H1 (cell line): ENCODE data around the gene KCTD19. TPM values are rescaled to one million over a fixed set of nuclear protein-coding genes. Genes with fewer than 3 reads are reported as not detected.

ENCODE experiments used
- CTCF ChIA-PET: fragments of 300-600 bp; sonication (Branson Sonifier 250); formaldehyde crosslinking; loops from one replicate; lab custom pipeline; 2021; ENCODE audit not compliant: partially characterized antibody; lab: Charles Lee
- POLR2A ChIA-PET: fragments of 300-600 bp; sonication (Branson Sonifier 250); formaldehyde crosslinking; loops from one replicate; lab custom pipeline; 2021; ENCODE audit warnings: inconsistent platforms; ENCODE audit not compliant: partially characterized antibody; lab: Charles Lee
- DNase-seq, 2 experiments: peaks; one replicate each; pipeline versions ENCODE4 v3.0.0 to v3.0.0-alpha.2; 2010 to 2022; ENCODE audit warnings: low spot score in 2 of 2, low read depth in 1 of 2, mixed read lengths in 1 of 2
- FAIRE-seq: peaks from 2 replicates; lab custom pipeline; 2011; peaks lifted over from hg19 to GRCh38; lab: Jason Lieb, UNC
- H2AFZ ChIP-seq: 2 replicates; pipeline ENCODE4 v1.8.1; 2012; ENCODE audit warnings: low read length, inconsistent platforms
- H2AK5ac ChIP-seq: 2 replicates; pipeline ENCODE4 v1.6.1; 2013; ENCODE audit warnings: low read depth, low read length
- H2BK120ac ChIP-seq: replicated peaks from 2 replicates; pipeline ENCODE3; 2013; ENCODE audit warnings: low read depth, low read length, inconsistent platforms
- H2BK12ac ChIP-seq: 2 replicates; pipeline ENCODE4 v1.6.1; 2013; ENCODE audit warnings: low read depth, low read length
- H2BK15ac ChIP-seq: 2 replicates; pipeline ENCODE4 v1.6.1; 2013; ENCODE audit warnings: low read length
- H2BK20ac ChIP-seq: 2 replicates; pipeline ENCODE4 v1.6.1; 2013; ENCODE audit warnings: low read length
- H2BK5ac ChIP-seq: 2 replicates; pipeline ENCODE4 v1.6.1; 2013; ENCODE audit warnings: low read depth, low read length
- H3K14ac ChIP-seq: 2 replicates; pipeline ENCODE4 v1.6.1; 2013; ENCODE audit warnings: inconsistent platforms; ENCODE audit not compliant: insufficient read length
- H3K18ac ChIP-seq: 2 replicates; pipeline ENCODE4 v1.6.1; 2013; ENCODE audit warnings: low read length; ENCODE audit errors: extremely low read depth
- H3K23ac ChIP-seq: 2 replicates; pipeline ENCODE4 v1.6.1; 2013; ENCODE audit warnings: inconsistent platforms; ENCODE audit not compliant: insufficient read length
- H3K23me2 ChIP-seq: 2 replicates; pipeline ENCODE4 v1.6.1; 2013; ENCODE audit warnings: low read depth, low read length
- H3K27ac ChIP-seq: 2 replicates; pipeline ENCODE4 v1.6.1; 2011; ENCODE audit warnings: low read depth, low read length, inconsistent platforms
- H3K27me3 ChIP-seq, 4 experiments: replicated peaks in 1 of 4; 1 replicate in 1 of 4; 2 replicates in 3 of 4; pipeline versions ENCODE4 v1.6.1 to v1.8.1; 2011 to 2013; ENCODE audit warnings: low read length in 3 of 4, mild to moderate bottlenecking in 3 of 4, inconsistent platforms in 2 of 4, mixed read lengths in 2 of 4, moderate library complexity in 1 of 4; ENCODE audit not compliant: control insufficient read depth in 3 of 4, insufficient read depth in 3 of 4; ENCODE audit errors: extremely low read depth in 1 of 4
- H3K36me3 ChIP-seq, 4 experiments: 2 replicates each; pipeline versions ENCODE4 v1.6.1 to v1.8.1; 2011 to 2013; ENCODE audit warnings: mild to moderate bottlenecking in 4 of 4, low read length in 3 of 4, moderate library complexity in 2 of 4, control low read depth in 1 of 4, inconsistent platforms in 1 of 4; ENCODE audit not compliant: insufficient read depth in 4 of 4, control insufficient read depth in 2 of 4
- H3K4ac ChIP-seq: replicated peaks from 2 replicates; pipeline ENCODE3; 2013; ENCODE audit warnings: low read length, low read depth, mixed read lengths, inconsistent platforms; ENCODE audit not compliant: insufficient read length
- H3K4me1 ChIP-seq, 4 experiments: replicated peaks in 1 of 4; 1 replicate in 1 of 4; 2 replicates in 3 of 4; pipeline versions ENCODE4 v1.6.1 to v1.8.1; 2011 to 2013; ENCODE audit warnings: low read length in 3 of 4, inconsistent platforms in 2 of 4, mixed read lengths in 1 of 4; ENCODE audit not compliant: insufficient read depth in 4 of 4, control insufficient read depth in 3 of 4
- H3K4me2 ChIP-seq, 2 experiments: 2 replicates each; pipeline versions ENCODE4 v1.6.1 to v1.8.1; 2011 to 2013; ENCODE audit warnings: low read depth in 2 of 2, low read length in 2 of 2, control low read depth in 1 of 2, inconsistent platforms in 1 of 2, mild to moderate bottlenecking in 1 of 2; ENCODE audit not compliant: insufficient read depth in 1 of 2
- H3K4me3 ChIP-seq, 4 experiments: fragments of 200-600, 300-600 bp in 1 of 4; sonication (generic), shearing (Covaris generic), sonication (Bioruptor Twin) in 1 of 4; 2 replicates each; pipeline versions ENCODE4 v1.5.1 to v1.8.1; 2011 to 2016; ENCODE audit warnings: low read length in 4 of 4, low read depth in 3 of 4, control low read depth in 2 of 4, inconsistent platforms in 2 of 4, mild to moderate bottlenecking in 2 of 4, mixed read lengths in 1 of 4, moderate library complexity in 1 of 4; ENCODE audit not compliant: insufficient read depth in 2 of 4; ENCODE audit errors: extremely low read depth in 1 of 4
- H3K56ac ChIP-seq: replicated peaks from 2 replicates; pipeline ENCODE3; 2013; ENCODE audit warnings: low read depth, mild to moderate bottlenecking, mixed read lengths, low read length, inconsistent platforms; ENCODE audit not compliant: insufficient read length
- H3K79me1 ChIP-seq: 2 replicates; pipeline ENCODE4 v1.6.1; 2013; ENCODE audit warnings: low read depth, low read length, control low read depth
- H3K79me2 ChIP-seq, 2 experiments: 2 replicates each; pipeline versions ENCODE4 v1.6.1 to v1.8.1; 2012 to 2013; ENCODE audit warnings: low read length in 2 of 2, mild to moderate bottlenecking in 2 of 2, inconsistent platforms in 1 of 2; ENCODE audit not compliant: insufficient read depth in 2 of 2, control insufficient read depth in 1 of 2
- H3K9ac ChIP-seq, 4 experiments: replicated peaks in 1 of 4; 1 replicate in 1 of 4; 2 replicates in 3 of 4; pipeline versions ENCODE4 v1.6.1 to v1.8.1; 2011 to 2013; ENCODE audit warnings: low read depth in 3 of 4, low read length in 3 of 4, control low read depth in 2 of 4, mild to moderate bottlenecking in 2 of 4, moderate library complexity in 2 of 4, inconsistent platforms in 1 of 4; ENCODE audit errors: extremely low read depth in 1 of 4
- H3K9me3 ChIP-seq, 2 experiments: 2 replicates each; pipeline versions ENCODE4 v1.6.1 to v1.8.1; 2012 to 2013; ENCODE audit warnings: mild to moderate bottlenecking in 2 of 2, moderate library complexity in 2 of 2, control low read depth in 1 of 2, inconsistent platforms in 1 of 2, low read depth in 1 of 2, low read length in 1 of 2, mixed read lengths in 1 of 2; ENCODE audit not compliant: insufficient read depth in 2 of 2
- H4K20me1 ChIP-seq, 2 experiments: replicated peaks in 1 of 2; 2 replicates each; pipeline versions ENCODE3 to v1.8.1; 2011 to 2013; ENCODE audit warnings: inconsistent platforms in 2 of 2, low read length in 2 of 2, mild to moderate bottlenecking in 1 of 2; ENCODE audit not compliant: insufficient read depth in 2 of 2, control insufficient read depth in 1 of 2
- H4K5ac ChIP-seq: 2 replicates; pipeline ENCODE4 v1.6.1; 2013; ENCODE audit warnings: low read length, low read depth, mixed read lengths, inconsistent platforms; ENCODE audit not compliant: insufficient read length
- H4K8ac ChIP-seq: 2 replicates; pipeline ENCODE4 v1.8.0; 2013; ENCODE audit warnings: mild to moderate bottlenecking, moderate library complexity, low read length, inconsistent platforms; ENCODE audit not compliant: insufficient read depth; ENCODE audit errors: extremely low read depth
- H4K91ac ChIP-seq: replicated peaks from 2 replicates; pipeline ENCODE3; 2013; ENCODE audit warnings: low read length, mixed read lengths, inconsistent platforms; ENCODE audit not compliant: insufficient read length
- CTBP2 ChIP-seq: IDR thresholded peaks from 2 replicates; pipeline ENCODE4 v1.7.0; 2011; ENCODE audit warnings: borderline replicate concordance, mild to moderate bottlenecking, moderate library complexity, mixed read lengths, low read length; ENCODE audit not compliant: insufficient read depth, insufficient read length
- EGR1 ChIP-seq: IDR thresholded peaks from 2 replicates; pipeline ENCODE4 v1.6.1; 2011; ENCODE audit warnings: low read depth, low read length, borderline replicate concordance
- EZH2 ChIP-seq: fragments of 200-600 bp; sonication (generic); IDR thresholded peaks from 2 replicates; pipeline ENCODE4 v1.7.1; 2012; ENCODE audit warnings: low read depth, mild to moderate bottlenecking, moderate library complexity, low read length, inconsistent platforms; ENCODE audit not compliant: severe bottlenecking
- GTF2F1 ChIP-seq: IDR thresholded peaks from 2 replicates; pipeline ENCODE4 v1.6.1; 2012; ENCODE audit warnings: low read depth, low read length, improper control_type of control experiment, borderline replicate concordance
- NANOG ChIP-seq: IDR thresholded peaks from 2 replicates; pipeline ENCODE4 v1.6.1; 2011; ENCODE audit warnings: low read length, low read depth, mild to moderate bottlenecking, inconsistent platforms; ENCODE audit not compliant: insufficient read depth, poor library complexity, severe bottlenecking
- PHF8 ChIP-seq: fragments of 200-600 bp; sonication (generic); conservative IDR thresholded peaks from 2 replicates; pipeline ENCODE4 v1.7.1; 2012; ENCODE audit warnings: low read depth, mild to moderate bottlenecking, inconsistent platforms, low read length, moderate library complexity
- SAP30 ChIP-seq: fragments of 300-600 bp; sonication (generic); IDR thresholded peaks from 2 replicates; pipeline ENCODE4 v1.7.1; 2012; ENCODE audit warnings: low read length, moderate library complexity, mild to moderate bottlenecking, inconsistent platforms; ENCODE audit not compliant: insufficient read depth, insufficient replicate concordance
- SRF ChIP-seq: IDR thresholded peaks from 2 replicates; pipeline ENCODE4 v1.6.1; 2011; ENCODE audit warnings: mild to moderate bottlenecking, low read depth, low read length, moderate library complexity
- SUZ12 ChIP-seq: fragments of 200-600 bp; sonication (generic); IDR thresholded peaks from 2 replicates; pipeline ENCODE4 v1.6.1; 2012; ENCODE audit warnings: mild to moderate bottlenecking, inconsistent platforms, low read length, moderate library complexity, mixed read lengths
- TCF12 ChIP-seq: IDR thresholded peaks from 2 replicates; pipeline ENCODE4 v1.6.1; 2011; ENCODE audit warnings: low read depth, mild to moderate bottlenecking, low read length
- WGBS, 2 experiments: shearing (Covaris generic) in 1 of 2; methylation state at CpG; one replicate each; pipeline versions ENCODE4 v1.1.6 to v1.1.7; 2013 to 2015; ENCODE audit warnings: low lambda C conversion rate in 2 of 2, mixed read lengths in 2 of 2, inconsistent platforms in 1 of 2, low coverage in 1 of 2, missing lambda C conversion rate in 1 of 2; ENCODE audit not compliant: insufficient replicate concordance in 2 of 2, insufficient coverage in 1 of 2, insufficient read length in 1 of 2; ENCODE audit errors: extremely low coverage in 1 of 2, missing lambda C conversion rate in 1 of 2; 5-methylcytosine and 5-hydroxymethylcytosine counted together
- polyA plus RNA-seq, 7 experiments: library from polyadenylated mRNA; depleted of rRNA in 3 of 7; stranded (reverse) in 5 of 7; unstranded in 2 of 7; fragments of >200 nt in 5 of 7; fragments of 200-250 nt in 2 of 7; gene quantifications; 1 replicate in 5 of 7; 2 replicates in 1 of 7; 4 replicates in 1 of 7; pipeline versions ENCODE4 v1.2.1 to v1.2.3, GENCODE V29; 2011 to 2013; ENCODE audit warnings: missing spikeins in 2 of 7, mixed read lengths in 2 of 7
- total RNA-seq: library from RNA; stranded (reverse); fragmentation: NEBNext Ultra II Directional; extraction: Animal tissue kit (Norgen Biotek cat#: 25700); gene quantifications from 2 replicates; pipeline ENCODE4 v1.2.1, GENCODE V29; 2021
- TF ChIP-seq, protein P1 (sequence below), 3 experiments: IDR thresholded peaks; 1 replicate in 2 of 3; 2 replicates in 1 of 3; pipeline versions ENCODE4 v1.5.1 to v1.6.1; 2011; ENCODE audit warnings: low read length in 3 of 3, mild to moderate bottlenecking in 3 of 3, inconsistent platforms in 2 of 3, low read depth in 1 of 3, moderate library complexity in 1 of 3; ENCODE audit not compliant: insufficient read depth in 1 of 3; ENCODE audit errors: control extremely low read depth in 1 of 3

Gene KCTD19
- total and polyA plus RNA-seq, 2 of the 8 experiments (the other 6 are each of a cell fraction or from before 2014, with no cell fraction given): 0.06 to 0.24 TPM

- H2BK5ac ChIP-seq: no peak overlapping the region
- CTCF ChIA-PET: interaction anchor here (1.9 kb wide), 1 partner anchor 10 kb away, joined by 8 read pairs; no protein-coding TSS in a partner anchor
- no peak overlapping the region for H2BK12ac ChIP-seq
- no peaks in the 10 kb centered on the region; a peak in 1 of 8 replicates for H3K36me3 ChIP-seq
- no peak overlapping the region for H3K4me2 ChIP-seq
- H3K14ac ChIP-seq: no peak overlapping the region
- no peak overlapping the region for H3K27ac ChIP-seq
- H3K56ac ChIP-seq: no peak overlapping the region
- H2BK15ac ChIP-seq: no peak overlapping the region
- DNase-seq: no peak
- no peak for FAIRE-seq
- H2AK5ac ChIP-seq: no peak overlapping the region
- no peak overlapping the region for H3K9ac ChIP-seq
- H2BK120ac ChIP-seq: no peak overlapping the region
- H4K20me1 ChIP-seq: no peaks in the 10 kb centered on the region
- H3K79me1 ChIP-seq: no peaks in the 10 kb centered on the region
- POLR2A ChIA-PET: no interaction called here
- 78% methylated on average over 2 of the region's 2 CpGs; no CpG with 5 or more reads in 1 of the 2 experiments for WGBS, 2 experiments
- H2AFZ ChIP-seq: no peak overlapping the region
- H4K5ac ChIP-seq: no peak overlapping the region
- H3K4me1 ChIP-seq: no peaks in the 10 kb centered on the region
- H3K79me2 ChIP-seq: no peaks in the 10 kb centered on the region
- H3K23ac ChIP-seq: no peak overlapping the region
- peaks cover 4% of the 10 kb centered on the region; the same call in 1 of the 2 replicates for H3K23me2 ChIP-seq
- no peaks in the 10 kb centered on the region for H3K9me3 ChIP-seq
- no peak overlapping the region for H4K91ac ChIP-seq
- H2BK20ac ChIP-seq: no peak overlapping the region
- no peak overlapping the region for H3K4ac ChIP-seq
- H4K8ac ChIP-seq: no peak overlapping the region
- H3K18ac ChIP-seq: no peak overlapping the region
- no peak overlapping the region for H3K4me3 ChIP-seq
- H3K27me3 ChIP-seq: peaks cover 0 to 15% (median 11%) of the 10 kb centered on the region in 4 experiments; a peak in 5 of 7 replicates
- TF ChIP-seq CTBP2: no peak
- no peak for TF ChIP-seq SRF
- no peak for TF ChIP-seq GTF2F1
- no peak for TF ChIP-seq TCF12
- no peak for TF ChIP-seq EGR1
- TF ChIP-seq SAP30: no peak
- TF ChIP-seq, protein P1, sequence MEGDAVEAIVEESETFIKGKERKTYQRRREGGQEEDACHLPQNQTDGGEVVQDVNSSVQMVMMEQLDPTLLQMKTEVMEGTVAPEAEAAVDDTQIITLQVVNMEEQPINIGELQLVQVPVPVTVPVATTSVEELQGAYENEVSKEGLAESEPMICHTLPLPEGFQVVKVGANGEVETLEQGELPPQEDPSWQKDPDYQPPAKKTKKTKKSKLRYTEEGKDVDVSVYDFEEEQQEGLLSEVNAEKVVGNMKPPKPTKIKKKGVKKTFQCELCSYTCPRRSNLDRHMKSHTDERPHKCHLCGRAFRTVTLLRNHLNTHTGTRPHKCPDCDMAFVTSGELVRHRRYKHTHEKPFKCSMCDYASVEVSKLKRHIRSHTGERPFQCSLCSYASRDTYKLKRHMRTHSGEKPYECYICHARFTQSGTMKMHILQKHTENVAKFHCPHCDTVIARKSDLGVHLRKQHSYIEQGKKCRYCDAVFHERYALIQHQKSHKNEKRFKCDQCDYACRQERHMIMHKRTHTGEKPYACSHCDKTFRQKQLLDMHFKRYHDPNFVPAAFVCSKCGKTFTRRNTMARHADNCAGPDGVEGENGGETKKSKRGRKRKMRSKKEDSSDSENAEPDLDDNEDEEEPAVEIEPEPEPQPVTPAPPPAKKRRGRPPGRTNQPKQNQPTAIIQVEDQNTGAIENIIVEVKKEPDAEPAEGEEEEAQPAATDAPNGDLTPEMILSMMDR (IDR thresholded peaks at IDR 0.05; ENCODE audit: control extremely low read depth in 1 of 3, insufficient read depth in 1 of 3, low read depth in 1 of 3, low read length in 3 of 3): no peak
- no peak for TF ChIP-seq NANOG
- TF ChIP-seq EZH2: no peak
- no peak for TF ChIP-seq SUZ12
- no peak for TF ChIP-seq PHF8
Observed at GRCh38 chr16:67275321-67275720, 51.2 kb downstream of the KCTD19 start.
